ENCODE data around the gene XYLT1.

The XYLT1 gene

GRCh38 chr16:17293813-17294558, 176.8 kb downstream of the XYLT1 start:
- Mint-ChIP-seq H3K27me3 (no peaks in the 10 kb centered on the region), H3K27ac (no peak overlapping the region), H3K4me1 (peaks cover 5% of the 10 kb centered on the region), H3K4me3 (no peak overlapping the region), H3K9me3 (no peaks in the 10 kb centered on the region), H3K36me3 (ENCODE audit: low read depth) (no peaks in the 10 kb centered on the region)
- ATAC-seq (no peak), DNase-seq (no peak)

- no peak overlapping the region for H3K27ac Mint-ChIP-seq
- H3K27me3 Mint-ChIP-seq, result no peaks in the 10 kb centered on the region
- H3K9me3 Mint-ChIP-seq, result no peaks in the 10 kb centered on the region
- no peak overlapping the region for H3K4me3 Mint-ChIP-seq
- no peak for ATAC-seq
- H3K36me3 Mint-ChIP-seq (ENCODE audit: low read depth), result no peaks in the 10 kb centered on the region
- H3K4me1 Mint-ChIP-seq, result peaks cover 5% of the 10 kb centered on the region
- no peak for DNase-seq
These were observed 179.5 kb downstream of the XYLT1 start for GRCh38 chr16:17291289-17291688.

GRCh38 chr16:17289674-17290635, 180.8 kb downstream of the XYLT1 start:
- H3K27ac Mint-ChIP-seq, result no peak overlapping the region
- ATAC-seq (no peak), DNase-seq (no peak)
- no peaks in the 10 kb centered on the region for H3K27me3 Mint-ChIP-seq
- no peak overlapping the region for H3K4me3 Mint-ChIP-seq
- H3K4me1 Mint-ChIP-seq, result peaks cover 3% of the 10 kb centered on the region
- no peaks in the 10 kb centered on the region for H3K9me3 Mint-ChIP-seq
- no peaks in the 10 kb centered on the region for H3K36me3 Mint-ChIP-seq (ENCODE audit: low read depth)

GRCh38 chr16:17289050-17289449, 181.7 kb downstream of the XYLT1 start:
- Mint-ChIP-seq H3K4me3 (no peak overlapping the region), H3K4me1 (no peaks in the 10 kb centered on the region), H3K27ac (no peak overlapping the region), H3K9me3 (no peaks in the 10 kb centered on the region), H3K27me3 (no peaks in the 10 kb centered on the region), H3K36me3 (ENCODE audit: low read depth) (no peaks in the 10 kb centered on the region)
- DNase-seq (no peak), ATAC-seq (no peak)

GRCh38 chr16:17287166-17287800, 183.5 kb downstream of the XYLT1 start:
- no peak for DNase-seq
- H3K4me3 Mint-ChIP-seq, result no peak overlapping the region
- H3K27ac Mint-ChIP-seq, result no peak overlapping the region
- H3K9me3 Mint-ChIP-seq, result no peaks in the 10 kb centered on the region
- no peaks in the 10 kb centered on the region for H3K27me3 Mint-ChIP-seq
- no peak for ATAC-seq
- H3K36me3 Mint-ChIP-seq (ENCODE audit: low read depth), result no peaks in the 10 kb centered on the region
- peaks cover 8% of the 10 kb centered on the region for H3K4me1 Mint-ChIP-seq

- Mint-ChIP-seq H3K4me1 (peaks cover 10% of the 10 kb centered on the region), H3K9me3 (no peaks in the 10 kb centered on the region), H3K4me3 (no peak overlapping the region), H3K27me3 (no peaks in the 10 kb centered on the region), H3K36me3 (ENCODE audit: low read depth) (no peaks in the 10 kb centered on the region), H3K27ac (no peak overlapping the region)
- ATAC-seq, result no peak
- no peak for DNase-seq
These were observed 184.3 kb downstream of the XYLT1 start for GRCh38 chr16:17286443-17286842.

- Mint-ChIP-seq H3K4me3 (no peak overlapping the region), H3K4me1 (peaks cover 20% of the 10 kb centered on the region), H3K36me3 (ENCODE audit: low read depth) (no peaks in the 10 kb centered on the region), H3K27ac (no peak overlapping the region), H3K9me3 (no peaks in the 10 kb centered on the region), H3K27me3 (no peaks in the 10 kb centered on the region)
- ATAC-seq, result no peak
- no peak for DNase-seq
These were observed 187.7 kb downstream of the XYLT1 start for GRCh38 chr16:17283016-17283415.

- Mint-ChIP-seq H3K27ac (no peak overlapping the region), H3K36me3 (ENCODE audit: low read depth) (no peaks in the 10 kb centered on the region), H3K4me3 (no peak overlapping the region)
These were observed 188.5 kb downstream of the XYLT1 start for GRCh38 chr16:17282247-17282646.

GRCh38 chr16:17281052-17281451, 189.7 kb downstream of the XYLT1 start:
- H3K4me3 Mint-ChIP-seq, result no peak overlapping the region
- H3K36me3 Mint-ChIP-seq (ENCODE audit: low read depth), result no peaks in the 10 kb centered on the region
- ATAC-seq (no peak), DNase-seq (no peak)
- H3K9me3 Mint-ChIP-seq, result no peaks in the 10 kb centered on the region
- H3K27ac Mint-ChIP-seq, result no peak overlapping the region
- peaks cover 20% of the 10 kb centered on the region for H3K4me1 Mint-ChIP-seq
- H3K27me3 Mint-ChIP-seq, result no peaks in the 10 kb centered on the region

More at GRCh38 chr16:17282247-17282646, 188.5 kb downstream of the XYLT1 start:
- no peak for DNase-seq
- no peak for ATAC-seq
- no peaks in the 10 kb centered on the region for H3K27me3 Mint-ChIP-seq
- peaks cover 20% of the 10 kb centered on the region for H3K4me1 Mint-ChIP-seq
- no peaks in the 10 kb centered on the region for H3K9me3 Mint-ChIP-seq

GRCh38 chr16:17278988-17279387, 191.8 kb downstream of the XYLT1 start:
- no peak for DNase-seq
- Mint-ChIP-seq H3K36me3 (ENCODE audit: low read depth) (no peaks in the 10 kb centered on the region), H3K27ac (no peak overlapping the region), H3K4me1 (peaks cover 40% of the 10 kb centered on the region), H3K9me3 (no peaks in the 10 kb centered on the region), H3K4me3 (no peak overlapping the region), H3K27me3 (no peaks in the 10 kb centered on the region)
- ATAC-seq, result no peak

GRCh38 chr16:17277981-17278381, 192.8 kb downstream of the XYLT1 start:
- DNase-seq, result no peak
- Mint-ChIP-seq H3K4me1 (peaks cover 41% of the 10 kb centered on the region), H3K36me3 (ENCODE audit: low read depth) (peaks cover 3% of the 10 kb centered on the region), H3K9me3 (no peaks in the 10 kb centered on the region), H3K4me3 (no peak overlapping the region), H3K27ac (no peak overlapping the region), H3K27me3 (no peaks in the 10 kb centered on the region)
- ATAC-seq, result no peak

GRCh38 chr16:17276610-17277009, 194.2 kb downstream of the XYLT1 start:
- Mint-ChIP-seq H3K4me1 (peaks cover 48% of the 10 kb centered on the region), H3K36me3 (ENCODE audit: low read depth) (peaks cover 3% of the 10 kb centered on the region), H3K4me3 (no peak overlapping the region), H3K9me3 (no peaks in the 10 kb centered on the region), H3K27me3 (peaks cover 1% of the 10 kb centered on the region), H3K27ac (no peak overlapping the region)
- DNase-seq (no peak), ATAC-seq (no peak)

GRCh38 chr16:17276010-17276530, 194.7 kb downstream of the XYLT1 start:
- Mint-ChIP-seq H3K36me3 (ENCODE audit: low read depth) (peaks cover 3% of the 10 kb centered on the region), H3K27me3 (peaks cover 1% of the 10 kb centered on the region), H3K4me3 (no peak overlapping the region), H3K27ac (no peak overlapping the region), H3K9me3 (no peaks in the 10 kb centered on the region), H3K4me1 (peaks cover 52% of the 10 kb centered on the region)
- DNase-seq, result no peak
- ATAC-seq, result no peak

Measured in activated naive CD8-positive, alpha-beta T cell treated with anti-CD3 and anti-CD28 coated beads, Interleukin-2, amount 50 U/mL, for 24 hours (primary cell).